NCI-H446 treated with DMSO at 0.1 percent for 48 hours (cell line): Measurements from ENCODE around the gene OMP.
"Not testable (repeated sequence)": the region's sequence is repeated elsewhere in the genome, so short reads cannot be mapped to it uniquely, and the experiment has no call there.

Experiments used
- DNase-seq: peaks from one replicate; lab custom pipeline; 2025; lab: John Stamatoyannopoulos, UW

The OMP gene

DNA sequence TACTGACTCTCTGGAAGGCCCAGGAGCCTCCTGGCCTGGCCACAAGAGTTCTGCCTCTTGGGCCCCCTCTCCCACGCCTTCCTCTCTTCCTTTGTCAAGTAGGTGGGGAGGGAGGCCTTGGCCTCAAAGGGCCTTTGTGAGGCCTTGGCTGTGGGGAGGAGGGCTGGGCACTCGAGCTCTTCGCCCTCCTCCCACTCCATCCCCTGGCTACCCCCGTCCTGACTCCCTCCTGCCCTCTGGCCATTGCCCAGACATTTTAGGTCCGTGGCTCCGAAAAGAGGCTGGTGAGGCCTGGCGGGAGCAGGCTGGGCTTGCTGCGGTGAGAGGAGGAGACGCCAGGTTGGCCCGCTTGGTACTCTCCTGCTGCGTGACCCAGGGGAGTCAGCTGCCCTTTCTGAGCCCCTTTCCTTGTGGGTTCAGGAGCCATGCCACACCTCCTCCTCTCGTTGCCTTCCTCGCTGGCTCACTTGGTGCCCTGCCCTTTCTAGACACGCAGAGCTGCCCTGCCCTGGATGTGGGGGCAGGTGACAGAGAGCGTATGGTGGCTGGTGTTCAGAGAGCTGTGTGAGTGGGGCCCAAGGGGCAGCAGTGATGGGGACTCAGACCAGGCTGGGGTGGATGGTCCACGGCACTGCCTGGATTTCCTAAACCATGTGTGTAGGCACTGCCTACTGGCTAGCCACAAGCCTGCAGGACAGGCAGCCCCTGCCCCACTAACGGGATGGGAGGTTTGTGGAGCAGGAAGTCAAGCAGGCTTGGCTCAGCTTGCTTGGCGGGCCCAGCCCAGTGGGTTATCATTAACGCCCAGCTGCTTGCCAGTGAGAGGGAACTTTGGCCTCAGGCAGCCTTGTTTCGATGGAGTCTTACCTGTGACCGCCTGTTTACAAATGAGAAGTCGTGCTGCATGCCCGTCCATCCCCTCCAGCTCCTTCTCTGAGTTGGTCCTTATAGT lies 15.8 kb upstream of the OMP start:
- DNase-seq = no peak

DNA sequence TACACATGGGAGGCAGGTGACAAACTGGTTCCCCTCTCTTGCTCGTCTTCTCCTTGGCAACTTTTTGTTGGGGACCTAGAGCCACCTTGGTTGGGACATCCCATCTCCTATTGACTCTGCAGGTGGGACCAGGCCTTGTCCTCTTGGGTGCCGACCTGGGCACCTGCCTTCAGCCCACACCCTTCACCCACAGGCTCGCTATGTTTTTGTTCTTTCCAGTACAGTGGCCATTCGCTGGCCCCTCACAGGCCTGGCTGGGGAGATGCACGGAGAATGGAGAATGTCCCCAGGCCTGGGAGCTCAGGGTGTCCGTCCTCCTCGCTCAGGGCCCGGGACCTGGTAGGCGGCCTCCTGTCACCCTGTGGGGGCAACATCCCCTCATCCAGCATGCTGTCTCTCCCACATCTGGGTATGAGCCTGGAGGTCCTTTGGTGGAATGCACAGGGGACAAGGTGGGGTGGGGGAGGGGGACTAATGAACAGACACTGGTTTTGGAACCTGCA lies 14.9 kb upstream of the OMP start:
- DNase-seq = no peak

DNA sequence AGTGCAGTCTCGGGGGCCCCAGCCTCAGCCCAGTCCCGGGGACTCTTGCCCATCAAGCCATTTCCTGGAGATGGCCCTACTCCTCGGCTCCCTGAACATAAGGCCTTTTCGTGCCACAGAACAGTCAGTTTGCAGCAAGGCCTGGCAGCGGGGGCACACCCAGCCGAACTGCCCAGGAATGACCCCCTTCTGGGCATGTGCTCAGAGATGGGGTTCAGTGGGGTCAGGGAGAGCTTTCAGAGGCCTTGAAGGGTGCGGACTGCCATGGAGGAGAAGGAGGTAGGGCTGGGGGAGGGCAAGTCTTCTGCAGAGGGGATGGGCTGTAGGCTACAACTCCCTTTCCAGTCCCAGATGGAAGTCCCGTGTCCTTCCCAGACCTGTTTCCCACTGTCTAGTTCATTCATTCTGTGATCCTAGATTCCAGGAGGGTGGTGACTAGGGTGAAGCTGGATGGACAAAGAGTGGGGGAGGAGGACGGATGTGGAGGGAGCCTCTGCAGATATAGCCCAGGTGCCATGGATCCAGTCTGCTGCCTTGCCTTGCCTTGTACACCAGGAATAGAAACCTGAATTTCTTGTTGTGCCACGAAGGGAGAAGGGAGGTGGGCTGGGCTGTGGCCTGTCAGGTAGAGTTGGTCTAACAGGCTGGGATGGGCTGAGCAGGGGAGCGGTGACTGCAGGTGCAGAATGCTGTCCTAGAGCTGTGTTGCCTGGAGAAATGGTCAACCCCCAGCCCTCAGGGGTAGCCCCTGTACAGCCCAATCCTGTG lies 14.2 kb upstream of the OMP start:
- DNase-seq = no peak

DNA sequence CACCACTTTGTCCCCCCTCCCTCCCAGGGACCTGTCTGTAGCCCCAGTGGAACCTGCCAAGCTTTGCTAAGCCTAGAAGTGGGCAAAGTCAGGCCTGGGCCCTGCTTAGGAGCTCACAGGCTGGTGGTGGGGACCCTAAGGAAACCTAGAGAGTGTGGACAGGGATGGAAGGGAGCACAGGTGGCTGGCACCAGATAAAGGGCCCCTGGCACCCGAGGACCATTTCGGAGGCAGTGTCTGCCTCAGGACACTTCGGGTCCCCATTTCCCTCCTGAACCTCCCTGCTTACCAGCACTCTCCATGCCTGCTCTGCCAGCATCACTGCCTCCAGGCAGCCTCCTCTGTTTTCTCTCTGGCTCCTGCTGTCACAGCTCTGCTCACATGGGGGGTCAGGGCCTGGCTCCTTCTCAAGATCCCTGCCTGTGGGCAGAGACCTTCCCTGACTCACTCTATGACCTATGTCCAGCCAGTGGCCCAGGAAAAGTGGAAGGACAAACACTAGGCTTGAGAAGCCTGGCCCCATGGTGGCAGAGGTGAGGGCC lies 13.6 kb upstream of the OMP start:
- DNase-seq = no peak

DNA sequence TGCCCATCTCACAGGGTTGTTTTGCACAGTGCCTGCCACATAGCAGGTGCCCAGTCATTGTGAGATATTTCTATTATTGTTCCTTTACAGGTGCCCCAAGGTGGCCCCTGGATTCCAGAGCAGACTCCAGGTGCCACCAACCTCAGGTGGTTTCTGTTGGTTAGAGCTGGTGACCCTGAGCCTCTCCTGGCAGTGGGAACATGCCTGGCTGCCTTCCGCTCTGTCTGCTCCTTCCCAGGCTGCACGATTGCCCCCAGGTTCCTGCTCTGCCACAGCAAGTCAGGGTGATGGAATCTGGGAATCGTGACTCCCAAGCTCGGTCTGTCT lies 12.6 kb upstream of the OMP start:
- DNase-seq = no peak

DNA sequence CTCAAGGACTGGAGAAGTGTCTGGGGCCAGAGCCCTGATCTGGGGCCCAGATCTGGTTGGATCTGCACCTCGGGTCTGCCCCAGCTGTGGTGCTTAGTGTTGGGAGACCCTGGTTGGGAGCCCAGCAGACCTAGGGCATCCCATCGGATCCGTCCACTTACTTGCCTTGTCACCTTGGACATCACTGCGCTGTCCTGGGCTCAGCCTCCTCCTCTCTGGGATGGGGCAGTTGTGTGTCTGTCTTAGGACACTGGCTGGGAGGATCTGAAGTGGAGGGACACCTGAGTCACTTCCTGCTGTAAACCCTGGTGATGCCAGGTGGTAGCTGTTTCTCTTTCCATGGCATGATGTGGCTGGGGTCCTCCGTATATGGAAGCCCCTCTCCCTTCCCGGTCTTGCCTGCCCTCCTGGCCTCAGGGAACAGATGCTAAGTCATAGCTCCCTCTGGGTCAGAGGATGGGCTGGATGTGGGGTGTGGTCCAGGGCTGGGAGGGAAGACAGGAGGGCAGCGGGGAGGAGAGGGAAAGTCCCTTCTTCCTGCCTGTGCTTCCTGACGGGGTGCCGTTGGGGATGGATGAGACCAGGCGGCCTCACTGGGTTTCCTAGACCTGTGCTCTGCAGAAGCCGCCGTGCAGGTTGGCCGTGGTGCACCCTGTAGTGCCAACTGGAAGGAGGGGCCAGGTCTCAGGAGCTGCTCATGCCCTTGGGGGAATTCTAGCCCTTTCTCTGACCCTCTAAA lies 12.1 kb upstream of the OMP start:
- DNase-seq = no peak

DNA sequence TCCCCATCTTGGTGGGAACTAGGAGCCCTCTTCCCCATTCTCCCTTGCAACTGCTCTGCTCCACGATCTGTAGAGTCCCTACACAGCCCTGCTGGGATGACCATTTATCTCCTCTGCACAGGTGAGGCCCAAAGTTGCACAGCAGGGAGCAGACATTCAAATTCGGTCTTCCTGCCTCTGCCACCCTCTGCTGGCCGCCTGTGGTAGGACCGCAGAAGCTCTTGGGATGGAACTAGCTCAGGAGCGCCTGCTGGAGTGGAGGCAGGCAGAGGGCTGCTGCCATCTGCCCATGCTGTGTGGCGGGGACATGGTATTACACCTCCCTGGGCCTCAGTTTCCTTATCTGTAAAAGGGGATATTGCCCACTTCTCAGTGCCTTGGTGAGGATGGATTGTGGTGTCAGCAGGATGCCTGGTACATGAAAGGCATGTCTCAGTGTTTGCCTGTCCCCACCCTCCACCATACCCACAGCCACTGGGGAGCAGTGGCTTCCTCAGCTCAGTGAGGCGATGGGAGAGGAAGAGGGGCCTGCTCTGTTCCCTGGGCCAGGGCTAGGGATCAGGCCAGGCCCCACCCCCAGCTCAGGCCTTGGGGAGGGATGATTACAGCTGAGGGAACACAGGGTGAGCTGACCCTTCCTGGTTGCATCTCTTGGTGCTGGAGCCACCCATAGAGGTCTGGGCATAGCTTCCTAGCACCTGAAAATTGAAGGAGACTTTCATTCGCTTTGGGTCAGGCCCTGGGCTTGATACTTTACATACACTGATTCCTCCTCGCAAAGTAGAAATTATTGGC lies 11.3 kb upstream of the OMP start:
- peak; percentile 58 for DNase-seq

DNA sequence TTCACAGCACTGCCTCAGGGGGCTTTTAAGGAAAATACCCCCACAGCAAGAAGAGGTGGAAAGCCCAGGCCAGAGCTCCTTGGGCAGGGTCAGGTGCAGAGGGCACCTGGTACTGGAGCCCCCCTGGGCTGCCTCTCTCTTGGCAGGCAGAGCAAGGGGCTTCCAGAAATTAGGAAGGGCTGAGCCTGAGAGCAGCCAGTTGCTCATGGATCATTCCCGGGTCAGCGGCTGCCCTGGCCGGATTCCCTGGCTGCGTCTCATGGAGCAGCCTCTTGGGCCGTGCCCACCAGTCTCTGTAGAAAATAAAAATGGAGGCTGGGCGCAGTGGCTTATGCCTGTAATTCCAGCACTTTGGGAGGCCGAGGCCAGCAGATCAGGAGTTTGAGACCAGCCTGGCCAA lies 10.3 kb upstream of the OMP start:
- DNase-seq = no peak

DNA sequence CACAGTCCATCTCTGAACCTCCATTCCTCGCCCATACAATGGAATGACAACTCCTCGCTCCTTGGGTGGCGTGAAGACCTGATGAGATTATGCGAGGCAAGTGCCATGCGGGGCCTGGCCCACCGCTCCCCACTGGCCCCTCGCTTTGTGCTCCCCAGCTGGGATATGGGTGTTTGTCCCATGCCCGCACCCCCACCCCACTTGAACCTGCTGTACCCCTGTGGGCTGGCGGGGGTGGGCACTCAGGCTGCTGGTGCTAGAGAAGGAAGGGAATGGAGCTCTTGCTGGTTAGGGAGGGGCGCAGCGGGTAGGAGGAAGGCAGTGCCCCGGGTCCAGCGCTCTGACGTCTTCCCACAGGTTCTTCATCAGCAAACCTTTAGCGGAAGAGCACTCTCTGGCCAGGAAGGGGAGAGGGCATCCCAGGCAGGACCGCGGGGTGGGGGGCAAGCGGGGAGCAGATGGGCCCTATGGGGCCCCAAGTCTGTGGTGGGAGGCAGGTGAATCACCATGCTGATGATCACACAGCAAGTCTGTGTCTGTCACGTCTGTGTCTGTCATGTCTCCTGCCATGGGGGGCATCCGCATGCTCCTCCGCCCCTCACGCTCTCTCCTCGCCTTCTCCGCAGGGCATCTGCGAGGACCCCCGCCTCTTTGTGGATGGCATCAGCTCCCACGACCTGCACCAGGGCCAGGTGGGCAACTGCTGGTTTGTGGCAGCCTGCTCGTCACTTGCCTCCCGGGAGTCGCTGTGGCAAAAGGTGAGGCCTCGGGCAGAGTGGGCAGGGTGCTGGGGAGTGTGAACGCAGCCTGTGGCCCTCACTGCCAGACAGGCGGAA lies 9.4 kb upstream of the OMP start:
- DNase-seq = no peak

DNA sequence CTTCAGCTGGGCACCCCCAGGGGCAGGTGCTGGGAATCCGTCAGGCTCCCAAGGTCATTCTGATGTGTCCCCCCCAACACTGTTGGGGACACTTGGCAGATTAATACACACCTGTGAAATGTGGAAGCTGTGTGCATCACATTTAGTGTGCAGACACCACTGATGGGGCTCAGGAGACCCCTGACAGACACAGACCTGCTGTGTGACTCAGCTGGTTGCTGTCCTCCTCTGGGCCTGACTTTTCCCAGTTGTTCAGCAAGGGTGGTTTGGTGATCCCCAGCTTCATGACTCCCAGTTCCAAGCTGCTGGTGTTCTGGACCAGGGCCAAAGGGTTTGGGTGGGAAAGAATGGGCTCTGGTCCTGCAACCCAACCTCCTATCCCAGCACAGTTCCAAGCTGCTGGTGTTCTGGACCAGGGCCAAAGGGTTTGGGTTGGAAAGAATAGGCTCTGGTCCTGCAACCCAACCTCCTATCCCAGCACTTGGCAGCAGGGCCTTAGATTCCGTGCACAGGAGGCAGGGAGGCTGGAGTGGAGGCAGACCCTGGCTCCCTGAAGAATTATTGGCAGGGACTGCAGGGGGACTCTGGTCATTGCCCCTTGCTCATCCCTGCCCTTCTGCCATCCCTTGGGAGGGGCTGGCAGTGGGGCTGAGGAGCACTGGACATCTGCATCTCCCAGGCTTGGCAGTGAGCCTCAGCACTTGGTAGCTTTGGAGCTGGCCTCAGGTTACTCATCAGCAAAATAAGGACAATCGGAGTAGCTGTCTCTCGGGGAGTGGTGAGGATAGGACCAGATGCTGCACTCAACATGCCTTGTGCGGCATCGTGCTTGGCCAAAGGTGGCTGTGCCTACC lies 8.4 kb upstream of the OMP start:
- DNase-seq = peak; percentile 100

DNA sequence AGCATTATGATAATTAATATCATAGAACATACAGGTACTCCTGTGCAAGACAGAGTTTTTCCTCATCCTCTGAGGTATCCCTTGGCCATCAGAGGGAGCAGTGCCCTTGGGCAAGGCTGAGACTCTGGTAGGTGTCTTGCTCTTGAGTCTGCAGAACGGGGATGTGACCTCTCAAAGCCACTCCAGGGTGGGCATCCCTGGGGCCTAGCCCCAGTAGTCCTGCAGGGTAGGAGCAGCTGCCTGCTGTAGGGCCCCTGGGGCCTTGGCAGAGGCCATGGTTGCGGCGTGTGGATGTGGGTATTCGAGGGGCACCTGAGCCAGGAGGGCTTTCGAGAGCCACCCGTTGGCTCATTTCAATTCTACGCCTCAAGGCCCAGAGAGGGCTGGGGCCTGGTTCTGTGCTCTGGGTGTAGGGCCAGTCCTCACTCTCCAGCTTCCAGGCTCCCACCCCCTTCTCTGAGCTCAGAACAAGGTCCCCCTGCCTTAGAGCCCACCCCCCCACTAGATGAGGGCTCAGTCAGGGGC lies 7.7 kb upstream of the OMP start:
- DNase-seq = peak; percentile 67

DNA sequence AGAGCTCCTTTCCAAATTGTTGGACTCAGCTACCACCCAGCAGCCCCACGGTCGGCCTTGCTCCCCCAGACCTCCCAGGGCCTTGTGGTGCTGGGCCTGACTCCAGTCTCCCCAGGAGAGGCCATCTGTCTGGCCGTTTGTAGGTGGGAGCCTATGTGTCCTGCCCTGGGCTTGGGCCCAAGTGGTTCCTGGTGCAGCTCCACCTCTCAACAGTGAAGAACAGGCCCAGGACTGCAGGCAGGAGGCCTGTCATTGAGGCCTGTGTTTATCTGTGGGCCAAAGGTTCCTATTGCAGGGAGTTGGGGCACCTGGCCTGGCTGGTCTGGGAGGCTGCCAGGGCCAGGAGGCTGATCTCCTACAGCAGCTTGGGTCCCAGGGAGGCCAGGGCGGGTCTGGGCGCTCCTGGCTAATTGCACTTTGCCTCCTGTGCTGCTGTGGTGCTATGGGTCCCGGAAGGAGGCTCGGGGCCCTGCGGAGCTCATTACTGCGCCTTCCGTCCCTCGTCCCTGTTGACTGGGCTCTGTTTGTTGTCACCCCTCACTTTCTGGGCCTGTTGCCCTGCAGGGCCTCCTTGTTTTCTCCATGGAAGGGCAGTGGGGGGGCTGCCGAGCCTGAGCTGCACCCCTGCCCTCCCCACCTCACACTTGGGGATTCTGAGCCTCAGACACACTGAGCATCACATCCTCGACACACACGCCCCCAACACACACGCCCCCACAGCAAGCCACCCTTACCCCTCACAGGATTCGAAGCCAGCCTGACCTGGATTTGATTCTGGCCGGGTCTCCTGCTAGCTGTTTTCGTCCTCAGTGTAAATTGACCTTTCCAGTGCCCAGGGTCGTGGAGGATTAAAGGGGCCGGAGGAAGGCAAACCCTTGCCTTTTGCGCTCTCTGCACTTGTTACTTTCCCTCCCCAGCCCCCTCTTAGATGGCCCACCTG lies 6.8 kb upstream of the OMP start:
- peak; percentile 93 for DNase-seq

DNA sequence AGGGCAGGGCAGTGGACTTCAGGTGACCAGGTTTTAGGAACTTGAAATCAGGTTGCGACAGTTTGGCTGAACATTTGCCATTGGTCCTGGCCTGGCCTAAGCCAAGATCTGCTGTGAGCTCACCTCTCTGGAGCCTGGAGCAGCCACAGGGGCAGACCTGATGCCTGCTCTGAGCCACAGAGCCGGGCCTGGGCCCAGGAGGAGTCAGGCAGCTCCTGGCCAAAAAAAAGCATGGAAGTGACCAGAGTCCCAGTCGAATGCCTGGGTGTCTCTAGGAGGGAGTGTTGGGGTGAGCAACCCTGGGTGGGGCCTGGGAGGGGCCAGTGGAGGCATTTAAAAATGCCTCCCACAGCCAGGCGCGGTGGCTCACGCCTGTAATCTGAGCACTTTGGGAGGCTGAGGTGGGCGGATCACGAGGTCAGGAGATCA lies 6.0 kb upstream of the OMP start:
- no peak for DNase-seq

DNA sequence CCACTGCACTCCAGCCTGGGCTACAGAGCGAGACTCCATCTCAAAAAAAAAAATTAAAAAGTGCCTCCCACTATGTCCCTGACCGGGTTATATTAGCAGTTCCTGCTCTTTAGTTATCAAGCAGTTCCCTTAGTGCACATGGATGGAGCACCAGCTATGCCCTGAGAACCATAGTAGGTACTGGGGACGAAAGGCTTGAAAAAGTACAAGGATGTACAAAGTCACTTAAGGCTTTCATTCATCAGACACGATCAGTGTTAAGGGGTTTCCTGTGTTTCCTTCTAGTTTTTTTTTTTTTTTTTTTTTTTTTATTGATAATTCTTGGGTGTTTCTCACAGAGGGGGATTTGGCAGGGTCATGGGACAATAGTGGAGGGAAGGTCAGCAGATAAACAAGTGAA lies 5.5 kb upstream of the OMP start:
- DNase-seq = not testable (repeated sequence)

DNA sequence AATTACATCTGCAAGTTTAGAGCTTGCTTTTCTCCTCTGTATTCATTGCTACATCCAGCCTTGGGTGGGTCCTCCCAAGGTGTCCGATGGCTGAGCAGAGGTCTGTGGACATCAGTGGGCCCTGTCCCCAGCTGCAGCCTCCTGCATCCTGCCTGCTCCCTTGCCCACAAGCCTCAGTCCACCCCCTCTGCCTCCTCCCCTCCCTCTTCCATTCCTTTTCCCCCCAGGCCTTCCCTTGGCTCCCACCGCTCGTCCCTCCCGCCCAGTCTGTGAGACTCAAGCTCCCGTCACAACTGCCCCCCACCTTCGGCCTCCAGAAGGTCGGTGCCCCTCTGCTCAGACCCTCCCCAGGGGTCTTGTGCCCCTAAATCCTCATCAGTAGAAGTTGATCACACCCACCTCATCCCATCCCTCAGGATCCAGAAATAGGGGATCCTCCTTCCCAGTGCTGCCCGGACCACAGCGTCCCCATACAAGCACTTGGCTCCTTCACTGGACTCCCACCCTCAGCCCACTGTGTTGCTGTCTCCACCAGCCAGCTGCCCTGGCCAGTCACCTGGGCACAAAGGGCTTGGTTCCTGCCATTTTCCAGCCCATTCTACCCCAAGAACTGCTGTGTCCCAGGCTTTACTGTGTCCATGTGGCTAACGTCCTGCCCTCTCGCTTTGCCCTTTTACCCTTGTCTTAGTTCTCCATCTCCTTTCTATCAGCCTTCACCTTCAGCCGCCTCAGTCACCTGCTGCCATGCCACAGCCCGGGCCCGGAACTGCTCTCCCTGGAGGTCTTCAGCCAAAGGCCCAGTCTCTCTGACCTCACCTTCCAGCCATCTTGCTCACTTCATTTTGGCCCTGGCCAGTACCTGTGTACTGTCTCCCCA lies 2.2 kb upstream of the OMP start:
- no peak for DNase-seq

DNA sequence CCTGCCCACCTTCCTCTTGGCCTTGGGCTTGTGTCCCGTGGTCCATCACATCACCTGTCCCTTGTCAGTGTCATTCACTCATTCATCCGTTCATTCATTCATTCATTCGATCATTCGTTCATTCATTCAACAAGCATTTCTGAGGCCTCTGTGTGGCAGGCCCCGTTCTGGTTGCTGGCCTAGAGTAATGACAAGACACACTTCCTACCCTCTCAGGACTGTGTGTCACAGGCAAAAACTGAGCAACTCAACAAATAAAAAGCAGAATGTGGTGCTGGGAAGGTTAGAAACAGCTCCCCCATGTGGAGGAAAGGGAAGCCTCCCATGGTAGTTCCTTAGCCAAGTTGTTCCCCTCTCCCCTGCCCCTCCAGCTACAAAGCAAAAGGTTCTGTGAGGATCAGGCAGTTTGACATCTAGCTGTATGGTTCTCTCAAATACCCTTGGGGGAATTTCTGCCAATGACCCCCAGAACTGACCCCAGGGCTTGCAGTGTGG lies 1.6 kb upstream of the OMP start:
- DNase-seq = peak; percentile 10

DNA sequence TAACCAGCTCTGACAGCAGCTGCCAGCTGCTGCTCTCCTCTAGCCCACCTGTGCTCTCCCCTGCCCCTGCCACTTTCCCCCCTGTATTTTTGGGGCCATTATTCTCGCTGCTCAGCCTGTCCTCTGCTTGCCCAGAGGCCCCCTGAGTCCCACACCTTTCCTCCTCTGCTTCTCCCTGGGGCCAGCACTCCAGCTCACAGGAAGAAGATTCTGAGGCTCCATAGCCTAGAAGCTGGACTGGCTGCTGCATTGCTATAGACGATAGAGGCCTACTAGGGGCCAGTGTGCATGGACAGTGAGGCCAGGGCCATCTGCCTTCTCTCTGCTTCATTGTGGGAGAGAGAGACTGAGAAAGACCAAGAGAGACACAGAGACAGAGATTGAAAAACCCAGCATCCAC lies 679 bp downstream of the OMP start:
- no peak for DNase-seq
